GM10248 (cell line): Measurements from ENCODE around the gene KCNJ12.
A peak's percentile ranks its signal among the peaks of the same experiment; 100 is the strongest.
"Not testable (repeated sequence)": the region's sequence is repeated elsewhere in the genome, so short reads cannot be mapped to it uniquely, and the experiment has no call there.

Experiments
- CTCF ChIA-PET: fragments of 300-600 bp; sonication (Branson Sonifier 250); formaldehyde crosslinking; extraction: SDS; loops from one replicate; lab custom pipeline; 2021; ENCODE audit warnings: antibody characterized with exemption; lab: Yijun Ruan, JAX
- POLR2A ChIA-PET: fragments of 350-650 bp; sonication (Branson Sonifier 250); formaldehyde crosslinking; extraction: SDS; loops from one replicate; lab custom pipeline; 2020; ENCODE audit warnings: antibody characterized with exemption; lab: Yijun Ruan, JAX
- DNase-seq: peaks from one replicate; pipeline ENCODE4 v3.0.0; 2012; ENCODE audit errors: extremely low spot score
- TF ChIP-seq, protein P1 (sequence below): IDR thresholded peaks from 2 replicates; pipeline ENCODE4 v1.5.1; 2012; ENCODE audit warnings: mild to moderate bottlenecking, low read depth; ENCODE audit errors: extremely low read depth, missing control alignments, control extremely low read depth

KCNJ12 gene

DNA sequence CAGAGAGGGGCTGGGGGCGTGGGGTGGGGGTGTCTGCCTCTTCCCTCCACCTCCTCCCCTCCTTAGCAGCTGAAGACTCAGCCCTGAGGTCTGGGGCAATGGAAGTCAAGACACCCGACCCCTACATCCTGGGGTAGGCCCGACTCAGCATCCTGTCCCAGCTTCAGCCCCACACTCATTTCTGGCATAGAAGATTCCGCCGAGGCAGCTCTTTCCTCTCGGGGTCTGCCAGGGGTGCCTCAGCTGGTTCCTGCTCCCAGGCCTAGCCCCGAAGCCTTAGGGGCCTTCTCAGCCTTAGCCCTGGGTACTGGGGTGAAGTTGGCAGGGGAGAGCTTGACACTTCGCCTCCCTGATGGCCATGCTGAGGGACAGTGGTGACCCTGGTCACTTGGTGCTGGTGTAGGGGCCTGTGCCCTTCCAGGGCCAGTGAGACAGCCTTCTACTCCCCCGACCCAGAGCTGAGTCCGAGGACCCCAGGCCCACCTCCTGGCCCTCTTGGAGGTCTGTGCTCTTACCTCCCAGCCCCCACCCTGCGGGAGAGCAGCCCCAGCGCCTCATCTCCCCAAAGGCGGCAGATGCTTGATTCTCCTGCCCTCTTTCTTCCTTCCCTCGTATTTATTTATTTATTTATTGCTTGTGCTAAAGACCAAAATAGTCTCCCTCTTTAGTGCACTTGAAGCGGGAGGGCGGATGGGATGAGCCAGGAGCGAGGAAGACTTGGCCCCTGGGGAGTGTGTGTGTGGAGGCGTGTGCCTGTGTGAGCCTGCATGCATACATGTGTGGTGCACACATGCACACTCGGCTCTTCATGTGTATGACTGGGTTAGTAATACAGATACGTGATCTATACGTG is 42.5 kb downstream of the KCNJ12 start:
- CTCF ChIA-PET, result no interaction called here
- TF ChIP-seq, protein P1, sequence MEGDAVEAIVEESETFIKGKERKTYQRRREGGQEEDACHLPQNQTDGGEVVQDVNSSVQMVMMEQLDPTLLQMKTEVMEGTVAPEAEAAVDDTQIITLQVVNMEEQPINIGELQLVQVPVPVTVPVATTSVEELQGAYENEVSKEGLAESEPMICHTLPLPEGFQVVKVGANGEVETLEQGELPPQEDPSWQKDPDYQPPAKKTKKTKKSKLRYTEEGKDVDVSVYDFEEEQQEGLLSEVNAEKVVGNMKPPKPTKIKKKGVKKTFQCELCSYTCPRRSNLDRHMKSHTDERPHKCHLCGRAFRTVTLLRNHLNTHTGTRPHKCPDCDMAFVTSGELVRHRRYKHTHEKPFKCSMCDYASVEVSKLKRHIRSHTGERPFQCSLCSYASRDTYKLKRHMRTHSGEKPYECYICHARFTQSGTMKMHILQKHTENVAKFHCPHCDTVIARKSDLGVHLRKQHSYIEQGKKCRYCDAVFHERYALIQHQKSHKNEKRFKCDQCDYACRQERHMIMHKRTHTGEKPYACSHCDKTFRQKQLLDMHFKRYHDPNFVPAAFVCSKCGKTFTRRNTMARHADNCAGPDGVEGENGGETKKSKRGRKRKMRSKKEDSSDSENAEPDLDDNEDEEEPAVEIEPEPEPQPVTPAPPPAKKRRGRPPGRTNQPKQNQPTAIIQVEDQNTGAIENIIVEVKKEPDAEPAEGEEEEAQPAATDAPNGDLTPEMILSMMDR, result no peak
- POLR2A ChIA-PET, result no interaction called here
- DNase-seq, result peak; percentile 12

DNA sequence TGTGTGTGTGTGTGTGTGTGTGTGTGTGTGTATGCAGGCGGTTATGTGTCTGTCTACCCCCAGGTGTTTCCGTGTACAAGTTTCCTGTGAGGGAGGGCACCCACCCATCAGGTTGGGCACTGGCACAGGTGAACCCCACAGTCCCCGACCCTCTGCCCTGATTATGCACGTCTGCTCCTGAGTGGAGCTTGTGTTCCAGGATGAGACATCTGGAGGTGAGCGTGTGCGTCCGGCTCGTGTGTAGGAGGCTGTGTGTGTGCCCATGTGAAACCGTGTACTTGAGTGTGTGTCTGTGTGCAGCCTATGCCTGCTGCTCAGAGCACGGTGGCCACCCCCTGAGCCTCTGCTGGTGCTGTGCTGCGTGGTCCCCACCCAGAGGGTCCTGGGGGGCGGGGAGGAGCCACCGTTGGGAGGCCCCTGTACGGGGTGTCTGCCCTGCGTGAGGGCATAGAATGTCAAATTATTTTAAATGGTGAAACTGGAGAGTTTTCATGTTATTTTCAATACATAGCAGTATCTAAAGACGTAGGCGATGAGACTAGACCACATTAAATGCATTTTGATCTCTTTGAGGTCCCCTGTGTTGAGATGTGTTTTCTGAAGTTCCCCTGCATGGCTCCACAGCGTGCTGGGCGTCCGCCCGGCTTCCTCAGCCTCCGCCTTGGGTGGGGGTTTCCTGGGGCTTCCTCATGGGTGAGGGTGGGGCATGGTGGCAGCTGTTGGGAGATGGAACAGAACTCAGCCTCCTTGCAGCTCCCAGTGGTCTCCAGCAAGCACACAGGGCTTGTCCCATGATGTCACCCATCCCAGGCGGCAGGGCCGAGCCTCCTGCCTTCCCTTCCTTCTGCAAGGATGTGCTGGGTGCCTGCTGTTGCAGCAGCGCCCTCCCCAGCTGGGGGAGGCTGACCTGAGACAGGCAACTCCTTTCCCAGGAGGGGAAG is 43.4 kb downstream of the KCNJ12 start:
- TF ChIP-seq, protein P1, result no peak
- POLR2A ChIA-PET, result no interaction called here
- DNase-seq, result no peak
- CTCF ChIA-PET, result no interaction called here

DNA sequence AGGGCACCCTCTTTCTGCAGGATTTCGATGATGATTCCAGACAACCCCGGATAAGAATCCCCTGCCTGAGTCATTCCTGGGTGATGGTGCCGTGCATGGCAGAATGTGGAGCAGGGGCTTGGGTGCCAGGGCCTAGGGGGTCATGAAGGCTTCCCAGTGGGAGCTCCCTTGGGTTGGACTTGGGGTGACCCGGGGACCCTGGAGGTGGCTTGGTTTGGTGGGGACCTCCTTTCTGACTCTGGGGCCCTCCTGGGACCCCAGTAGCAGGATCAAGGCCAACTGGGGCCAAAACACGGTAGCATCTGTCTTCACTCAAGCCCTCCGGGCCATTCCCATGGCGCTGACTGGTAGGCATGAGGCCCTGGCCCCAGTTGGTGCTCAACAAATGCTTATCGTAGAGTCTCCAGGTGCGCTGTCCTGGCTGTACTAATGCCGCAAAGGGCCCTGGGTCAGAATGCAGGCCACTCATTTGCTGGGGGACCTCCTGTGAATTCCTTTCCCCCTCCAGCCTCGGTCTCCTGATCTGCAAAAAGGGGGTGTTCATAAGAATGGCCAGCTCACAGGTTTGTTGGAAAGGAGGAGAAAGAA is 44.4 kb downstream of the KCNJ12 start:
- POLR2A ChIA-PET, CTCF ChIA-PET: not testable (repeated sequence)

DNA sequence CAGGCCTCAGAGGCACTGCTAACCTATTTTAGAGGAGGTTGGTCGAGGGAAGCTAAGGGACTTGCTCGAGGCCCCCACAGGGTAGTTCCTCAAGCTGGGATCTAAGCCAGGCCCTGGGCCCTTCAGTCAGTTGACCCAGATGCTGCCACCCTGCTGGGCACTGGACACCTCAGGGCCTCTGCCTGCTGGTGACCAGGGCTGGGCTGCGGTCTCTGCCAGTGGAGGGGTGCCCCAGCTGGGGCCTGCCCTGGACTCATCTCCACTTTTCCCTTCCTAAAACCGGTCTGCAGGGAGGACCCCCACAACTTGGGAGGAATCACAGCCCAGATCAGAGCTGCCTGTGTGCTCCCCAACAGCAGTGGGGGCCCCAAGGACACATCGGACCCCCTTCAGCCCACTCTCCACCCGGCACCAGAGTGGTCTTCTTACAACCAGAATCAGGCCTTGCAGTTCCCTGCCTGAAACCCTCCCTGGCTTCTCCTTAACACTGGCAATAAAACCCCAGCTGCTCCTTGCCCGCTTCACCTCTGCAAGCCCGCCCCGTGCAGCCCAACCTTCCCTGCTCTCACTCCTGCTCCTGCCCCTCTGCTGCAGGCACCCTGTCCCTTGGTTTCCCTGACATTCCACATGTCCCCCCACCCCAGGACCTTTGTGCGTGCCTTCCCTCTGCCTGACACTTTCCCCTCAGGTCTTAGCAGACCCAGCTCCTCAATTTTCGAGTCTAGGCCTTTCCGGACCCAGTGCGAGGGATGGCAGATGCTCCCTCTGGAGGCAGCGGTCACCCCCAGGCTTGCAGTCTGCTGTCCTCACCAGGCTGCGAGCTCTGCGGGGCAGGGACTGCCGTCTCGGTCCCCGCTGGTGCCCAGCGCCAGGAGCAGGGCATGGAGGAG is 45.5 kb downstream of the KCNJ12 start:
- POLR2A ChIA-PET, result not testable (repeated sequence)

More for the DNA sequence above, 44.4 kb downstream of the KCNJ12 start:
- not testable (repeated sequence) for DNase-seq

GRCh38 chr17:21422311-21423189 is 46.4 kb downstream of the KCNJ12 start:
- POLR2A ChIA-PET, CTCF ChIA-PET, DNase-seq: not testable (repeated sequence)

More for the DNA sequence above, 45.5 kb downstream of the KCNJ12 start:
- CTCF ChIA-PET, DNase-seq: not testable (repeated sequence)

DNA sequence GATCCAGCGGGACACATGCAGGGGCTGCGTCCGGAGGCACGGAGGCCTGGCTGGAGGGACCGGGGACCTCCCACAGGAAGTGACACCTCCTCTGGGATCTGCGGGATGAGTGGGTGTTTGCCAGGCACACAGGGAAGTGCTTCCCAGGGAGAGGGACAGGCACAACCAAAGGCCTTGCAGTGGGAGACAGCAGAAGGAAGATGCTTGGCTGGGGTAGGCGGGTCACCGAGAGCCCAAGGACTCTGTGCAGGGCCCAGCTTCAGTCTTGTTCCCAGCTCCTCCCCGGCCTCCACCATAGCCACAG is 47.0 kb downstream of the KCNJ12 start:
- DNase-seq, POLR2A ChIA-PET, CTCF ChIA-PET: not testable (repeated sequence)

DNA sequence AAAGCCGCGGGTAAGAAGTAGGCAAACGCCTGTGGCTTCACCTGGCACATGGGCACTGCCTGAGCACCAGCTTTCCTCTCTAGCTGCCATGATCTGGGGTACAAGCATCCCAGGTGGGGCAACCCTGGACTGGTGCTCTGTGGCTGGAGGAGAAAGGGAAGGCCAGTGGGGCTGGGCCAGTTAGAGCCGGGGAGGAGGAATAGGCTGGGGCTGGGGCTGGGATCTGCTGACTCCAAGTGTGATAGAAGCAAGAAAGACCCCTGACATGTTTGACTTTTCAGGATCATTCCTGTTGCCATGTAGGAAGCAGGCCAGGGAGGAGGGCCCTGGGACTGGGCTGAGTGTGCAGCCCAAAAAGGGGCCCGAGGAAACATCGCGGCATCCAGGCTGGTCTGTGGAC is 48.5 kb downstream of the KCNJ12 start:
- CTCF ChIA-PET, DNase-seq: not testable (repeated sequence)

DNA sequence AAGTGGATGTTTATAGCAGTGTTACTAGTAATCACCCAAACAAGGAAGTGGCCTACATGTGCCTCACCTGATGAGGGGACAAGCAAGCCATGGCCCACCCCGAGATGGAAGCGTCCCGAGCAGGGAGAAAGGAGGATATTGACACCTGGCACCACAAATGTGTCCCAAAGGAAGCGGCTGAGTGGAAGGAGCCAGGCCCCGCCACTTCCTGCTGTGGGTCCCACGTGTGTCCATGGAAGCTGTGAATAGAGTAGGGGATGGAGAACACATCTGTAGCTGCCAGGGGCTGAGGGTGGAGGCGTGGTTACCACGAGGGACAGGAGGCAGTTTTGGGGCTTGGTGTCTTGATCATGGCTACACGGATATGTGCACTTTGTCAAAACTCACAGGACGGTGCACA is 49.2 kb downstream of the KCNJ12 start:
- POLR2A ChIA-PET, result no interaction called here
- TF ChIP-seq, protein P1, result no peak
- CTCF ChIA-PET, result no interaction called here
- DNase-seq, result no peak

More for the DNA sequence above, 48.5 kb downstream of the KCNJ12 start:
- POLR2A ChIA-PET, result not testable (repeated sequence)
